Erythroblast (primary cell): ENCODE measurements around the gene KCMF1.

Source experiments
- GATA1 ChIP-seq: IDR thresholded peaks from 2 replicates; pipeline ENCODE4 v1.6.1; 2011; ENCODE audit warnings: low read depth, mild to moderate bottlenecking, control low read depth, low read length, moderate library complexity
- POLR2A ChIP-seq: IDR thresholded peaks from 2 replicates; pipeline ENCODE4 v1.6.1; 2011; ENCODE audit warnings: mild to moderate bottlenecking, low read length

GRCh38 chr2:84925336-84925723 lies 45.6 kb upstream of the KCMF1 start:
- TF ChIP-seq POLR2A (no peak), GATA1 (no peak)
